Prostate gland (tissue), 2 donors: ENCODE results near the gene GRIK3. TPM values are rescaled to one million over a fixed set of nuclear protein-coding genes. Genes with fewer than 3 reads are reported as not detected.

ENCODE experiments used
- DNase-seq: peaks from one replicate; pipeline ENCODE4 v3.0.0-alpha.2; 2019; ENCODE audit warnings: low spot score
- H3K27ac ChIP-seq, 2 donors: fragments of 200-600 bp; sonication (generic); 2 replicates each; pipeline ENCODE4 v1.5.1; 2017 to 2019
- H3K27me3 ChIP-seq: fragments of 200-600 bp; sonication (generic); replicated peaks from 2 replicates; pipeline ENCODE4 v1.5.1; 2019; ENCODE audit not compliant: insufficient read depth
- H3K36me3 ChIP-seq, 2 donors: fragments of 200-600 bp; sonication (generic); 1 replicate in 1 of 2; 2 replicates in 1 of 2; pipeline versions ENCODE4 v1.5.1 to v1.8.1; 2017 to 2019
- H3K4me1 ChIP-seq: fragments of 200-600 bp; sonication (generic); replicated peaks from 2 replicates; pipeline ENCODE4 v1.5.1; 2019
- H3K4me3 ChIP-seq, 2 donors: fragments of 200-600 bp; sonication (generic); 2 replicates each; pipeline ENCODE4 v1.5.1; 2017 to 2019
- H3K9me3 ChIP-seq: fragments of 200-600 bp; sonication (generic); 2 replicates; pipeline ENCODE4 v1.5.1; 2017
- POLR2A ChIP-seq: fragments of 450-650 bp; IDR thresholded peaks from one replicate; pipeline ENCODE4 v1.6.1; 2016; ENCODE audit warnings: antibody characterized with exemption, mild to moderate bottlenecking
- POLR2AphosphoS5 ChIP-seq: sonication (generic); formaldehyde crosslinking; IDR thresholded peaks from one replicate; pipeline ENCODE4 v1.6.1; 2017; ENCODE audit warnings: antibody characterized with exemption
- whole genome bisulfite sequencing: methylation state at CpG from one replicate; pipeline ENCODE4 v1.1.5; 2018; 5-methylcytosine and 5-hydroxymethylcytosine counted together
- intact Hi-C: fragments of 100-400 bp; cut with DNase I; formaldehyde crosslinking; loops from one replicate; pipeline ENCODE4 v1.14.2; 2022
- total RNA-seq, 2 donors: library from RNA; depleted of rRNA; stranded (reverse); fragments of >200 nt; gene quantifications; one replicate each; pipeline ENCODE4 v1.1.0, GENCODE V29; 2016
- TF ChIP-seq, protein P1 (sequence below), 4 experiments: fragments of 200-600 bp in 2 of 4; fragments of 450-650 bp in 2 of 4; sonication (generic) in 2 of 4; IDR thresholded peaks; 1 replicate in 3 of 4; 2 replicates in 1 of 4; pipeline ENCODE4 v1.5.1; 2016 to 2019; ENCODE audit warnings: antibody characterized with exemption in 4 of 4, mild to moderate bottlenecking in 2 of 4, moderate library complexity in 2 of 4

Gene GRIK3
- total RNA-seq, 2 donors from 2014 or later: 0.36 to 5.9 TPM

DNA sequence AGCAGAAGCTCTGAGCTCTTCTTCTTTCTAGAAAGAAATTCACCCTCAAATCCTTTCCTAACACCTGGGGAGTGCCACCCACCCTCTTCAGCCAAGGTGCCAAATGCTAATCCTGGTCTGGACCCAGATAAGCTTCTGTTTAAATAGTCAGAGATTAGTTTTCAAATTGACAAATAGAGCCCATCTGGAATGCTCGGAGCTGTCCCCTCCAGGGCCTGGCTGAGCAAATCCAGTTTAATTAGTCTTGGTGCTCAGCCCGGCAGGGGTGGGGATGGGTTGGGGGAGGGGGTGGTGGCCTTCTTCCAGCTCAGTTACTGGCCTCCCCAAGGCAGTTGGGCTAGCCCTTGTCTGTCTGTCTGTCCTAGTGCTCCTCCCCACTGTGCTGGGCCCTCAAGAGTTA, 269.5 kb downstream of the GRIK3 start:
- intact Hi-C loops: no loop called here
- Histone ChIP-seq H3K9me3 (no peaks in the 10 kb centered on the region), H3K4me3 (no peak overlapping the region), H3K36me3 (no peaks in the 10 kb centered on the region), H3K27ac (no peak overlapping the region), H3K27me3 (no peaks in the 10 kb centered on the region), H3K4me1 (no peaks in the 10 kb centered on the region)
- 18% methylated on average over 2 of the region's 2 CpGs for WGBS
- DNase-seq: no peak
- TF ChIP-seq, protein P1, sequence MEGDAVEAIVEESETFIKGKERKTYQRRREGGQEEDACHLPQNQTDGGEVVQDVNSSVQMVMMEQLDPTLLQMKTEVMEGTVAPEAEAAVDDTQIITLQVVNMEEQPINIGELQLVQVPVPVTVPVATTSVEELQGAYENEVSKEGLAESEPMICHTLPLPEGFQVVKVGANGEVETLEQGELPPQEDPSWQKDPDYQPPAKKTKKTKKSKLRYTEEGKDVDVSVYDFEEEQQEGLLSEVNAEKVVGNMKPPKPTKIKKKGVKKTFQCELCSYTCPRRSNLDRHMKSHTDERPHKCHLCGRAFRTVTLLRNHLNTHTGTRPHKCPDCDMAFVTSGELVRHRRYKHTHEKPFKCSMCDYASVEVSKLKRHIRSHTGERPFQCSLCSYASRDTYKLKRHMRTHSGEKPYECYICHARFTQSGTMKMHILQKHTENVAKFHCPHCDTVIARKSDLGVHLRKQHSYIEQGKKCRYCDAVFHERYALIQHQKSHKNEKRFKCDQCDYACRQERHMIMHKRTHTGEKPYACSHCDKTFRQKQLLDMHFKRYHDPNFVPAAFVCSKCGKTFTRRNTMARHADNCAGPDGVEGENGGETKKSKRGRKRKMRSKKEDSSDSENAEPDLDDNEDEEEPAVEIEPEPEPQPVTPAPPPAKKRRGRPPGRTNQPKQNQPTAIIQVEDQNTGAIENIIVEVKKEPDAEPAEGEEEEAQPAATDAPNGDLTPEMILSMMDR (IDR thresholded peaks at IDR 0.05): no peak
- TF ChIP-seq POLR2AphosphoS5 (no peak), POLR2A (no peak)

DNA sequence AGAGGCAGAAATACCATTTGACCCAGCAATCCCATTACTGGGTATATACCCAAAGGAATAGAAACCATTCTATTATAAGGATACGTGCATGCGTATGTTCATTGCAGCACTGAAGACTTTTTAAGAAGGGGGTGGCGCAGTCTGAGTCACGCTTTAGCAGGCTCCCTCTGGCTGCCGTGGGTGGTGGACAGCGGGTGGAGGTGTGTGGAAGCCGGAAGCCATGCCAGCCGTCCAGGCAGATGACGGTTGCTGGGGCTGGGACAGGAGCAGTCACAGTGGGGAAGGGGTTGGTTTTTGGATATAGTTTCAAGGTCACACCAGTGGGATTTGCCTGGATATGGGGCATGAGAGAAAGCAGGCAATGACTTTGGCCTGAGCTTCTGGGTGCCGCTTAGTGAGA, 270.5 kb downstream of the GRIK3 start:
- no peaks in the 10 kb centered on the region for H3K36me3 ChIP-seq
- no peak for DNase-seq
- intact Hi-C loops: no loop called here
- no peaks in the 10 kb centered on the region for H3K27me3 ChIP-seq
- no peaks in the 10 kb centered on the region for H3K4me1 ChIP-seq
- TF ChIP-seq POLR2AphosphoS5 (no peak), POLR2A (no peak)
- TF ChIP-seq, protein P1 (IDR thresholded peaks at IDR 0.05): no peak
- 91% methylated on average over 10 of the region's 10 CpGs for WGBS
- H3K4me3 ChIP-seq: no peak overlapping the region
- H3K27ac ChIP-seq: no peak overlapping the region
- H3K9me3 ChIP-seq: no peaks in the 10 kb centered on the region

DNA sequence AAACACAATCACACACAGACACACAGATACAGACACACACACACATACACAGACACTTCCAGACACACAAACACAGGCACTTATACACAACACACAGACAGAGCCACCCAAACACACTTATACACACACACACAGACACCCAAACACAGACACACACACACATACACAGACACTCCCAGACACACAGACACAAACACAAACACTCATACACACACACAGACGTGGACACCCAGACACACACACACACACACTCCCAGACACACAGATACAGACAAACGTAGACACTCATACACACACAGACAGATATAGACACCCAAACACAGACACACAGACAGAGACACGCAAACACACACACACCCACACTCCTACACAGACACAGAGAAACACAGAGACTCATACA, 272.1 kb downstream of the GRIK3 start:
- H3K4me3 ChIP-seq: no peak overlapping the region
- no peaks in the 10 kb centered on the region for H3K4me1 ChIP-seq
- 84% methylated on average over 3 of the region's 3 CpGs for WGBS
- no peak for DNase-seq
- TF ChIP-seq POLR2AphosphoS5 (no peak), POLR2A (no peak)
- TF ChIP-seq, protein P1 (IDR thresholded peaks at IDR 0.05): no peak
- no peak overlapping the region for H3K27ac ChIP-seq
- no peaks in the 10 kb centered on the region for H3K36me3 ChIP-seq
- H3K27me3 ChIP-seq: no peaks in the 10 kb centered on the region
- intact Hi-C loops: no loop called here
- no peaks in the 10 kb centered on the region for H3K9me3 ChIP-seq

DNA sequence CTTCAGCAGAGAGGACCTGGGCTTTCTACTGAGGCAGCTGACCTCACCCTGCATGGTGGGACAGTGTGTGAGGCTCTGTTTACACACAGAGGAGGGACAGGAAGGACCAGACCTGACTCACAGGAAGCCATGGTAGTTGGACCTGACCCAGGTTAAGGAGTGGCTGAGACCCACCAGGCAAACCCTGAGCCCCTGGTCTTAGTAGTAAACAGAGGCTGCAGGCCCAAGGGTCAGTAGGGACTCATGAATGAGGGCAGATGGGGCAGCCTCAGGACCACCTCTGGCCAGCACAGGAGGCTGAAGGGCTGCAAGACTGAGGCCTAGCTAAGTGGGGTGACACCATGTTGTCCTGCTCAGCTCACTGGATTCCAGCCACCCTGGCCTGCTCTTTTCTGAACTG, 273.2 kb downstream of the GRIK3 start:
- intact Hi-C loops: no loop called here
- H3K4me3 ChIP-seq: no peak overlapping the region
- TF ChIP-seq POLR2AphosphoS5 (no peak), POLR2A (no peak)
- TF ChIP-seq, protein P1 (IDR thresholded peaks at IDR 0.05): no peak
- no peaks in the 10 kb centered on the region for H3K27me3 ChIP-seq
- H3K36me3 ChIP-seq: no peaks in the 10 kb centered on the region
- H3K27ac ChIP-seq: no peak overlapping the region
- no peaks in the 10 kb centered on the region for H3K9me3 ChIP-seq
- no peak for DNase-seq
- H3K4me1 ChIP-seq: no peaks in the 10 kb centered on the region

DNA sequence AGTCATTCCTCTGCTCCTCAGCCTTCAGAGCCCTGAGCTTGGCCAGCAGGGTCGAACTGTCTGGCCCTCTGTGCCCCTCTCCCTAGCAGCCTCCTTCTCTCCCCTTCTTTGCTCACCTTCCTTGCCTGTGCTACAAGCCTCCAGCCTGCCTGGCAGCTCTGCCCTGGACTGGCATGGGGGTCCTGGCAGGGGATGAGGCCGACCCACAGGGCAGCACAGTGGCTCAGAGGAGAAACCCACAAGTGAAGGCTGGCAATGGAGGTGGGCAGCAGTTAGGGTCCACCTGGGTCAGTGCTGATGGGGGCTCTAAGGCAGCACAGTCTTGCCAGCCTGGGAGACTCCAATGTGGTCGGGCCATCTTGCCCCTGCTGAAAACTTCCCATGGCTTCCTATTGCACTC, 274.2 kb downstream of the GRIK3 start:
- intact Hi-C loops: no loop called here
- no peak overlapping the region for H3K4me3 ChIP-seq
- no peaks in the 10 kb centered on the region for H3K36me3 ChIP-seq
- DNase-seq: no peak
- WGBS: 78% methylated on average over 3 of the region's 3 CpGs
- TF ChIP-seq POLR2AphosphoS5 (no peak), POLR2A (no peak)
- TF ChIP-seq, protein P1 (IDR thresholded peaks at IDR 0.05): no peak
- no peak overlapping the region for H3K27ac ChIP-seq
- no peaks in the 10 kb centered on the region for H3K27me3 ChIP-seq
- H3K9me3 ChIP-seq: no peaks in the 10 kb centered on the region
- no peaks in the 10 kb centered on the region for H3K4me1 ChIP-seq
